ENCODE data around the gene RNF223. TPM values are rescaled to one million over a fixed set of nuclear protein-coding genes. Genes with fewer than 3 reads are reported as not detected.
"Not testable (repeated sequence)": the region's sequence is repeated elsewhere in the genome, so short reads cannot be mapped to it uniquely, and the experiment has no call there.

RNF223 gene
- total RNA-seq, 1 donor from 2014 or later: not detected

DNA sequence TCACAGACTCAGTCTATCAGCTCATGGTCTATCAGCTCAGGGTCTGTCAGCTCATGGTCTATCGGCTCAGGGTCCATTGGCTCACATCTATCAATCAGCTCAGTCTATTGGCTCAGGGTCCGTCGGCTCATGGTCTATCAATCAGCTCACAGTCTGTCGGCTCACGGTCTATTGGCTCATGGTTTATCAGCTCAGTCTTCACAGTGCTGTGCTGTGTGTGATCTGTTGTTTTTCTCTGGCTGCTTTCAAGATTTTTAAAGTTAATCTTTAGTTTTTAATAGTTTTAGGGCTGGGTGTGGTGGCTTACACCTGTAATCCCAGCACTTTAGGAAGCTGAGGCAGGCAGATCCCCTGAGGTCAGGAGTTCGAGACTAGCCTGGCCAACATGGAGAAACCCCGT, 27.4 kb upstream of the RNF223 start:
- Mint-ChIP-seq H3K27ac (ENCODE audit: unreplicated experiment) (no peak overlapping the region), H3K27me3 (ENCODE audit: low read depth) (no peaks in the 10 kb centered on the region), H3K9me3 (ENCODE audit: low read depth) (peaks cover 13% of the 10 kb centered on the region), H3K36me3 (ENCODE audit: low read depth) (peaks cover 9% of the 10 kb centered on the region), H3K4me1 (ENCODE audit: low read depth) (no peaks in the 10 kb centered on the region), H3K4me3 (ENCODE audit: unreplicated experiment) (no peak overlapping the region)
- DNase-seq (ENCODE audit: low spot score): peak; percentile 8
- TF ChIP-seq, protein P1, sequence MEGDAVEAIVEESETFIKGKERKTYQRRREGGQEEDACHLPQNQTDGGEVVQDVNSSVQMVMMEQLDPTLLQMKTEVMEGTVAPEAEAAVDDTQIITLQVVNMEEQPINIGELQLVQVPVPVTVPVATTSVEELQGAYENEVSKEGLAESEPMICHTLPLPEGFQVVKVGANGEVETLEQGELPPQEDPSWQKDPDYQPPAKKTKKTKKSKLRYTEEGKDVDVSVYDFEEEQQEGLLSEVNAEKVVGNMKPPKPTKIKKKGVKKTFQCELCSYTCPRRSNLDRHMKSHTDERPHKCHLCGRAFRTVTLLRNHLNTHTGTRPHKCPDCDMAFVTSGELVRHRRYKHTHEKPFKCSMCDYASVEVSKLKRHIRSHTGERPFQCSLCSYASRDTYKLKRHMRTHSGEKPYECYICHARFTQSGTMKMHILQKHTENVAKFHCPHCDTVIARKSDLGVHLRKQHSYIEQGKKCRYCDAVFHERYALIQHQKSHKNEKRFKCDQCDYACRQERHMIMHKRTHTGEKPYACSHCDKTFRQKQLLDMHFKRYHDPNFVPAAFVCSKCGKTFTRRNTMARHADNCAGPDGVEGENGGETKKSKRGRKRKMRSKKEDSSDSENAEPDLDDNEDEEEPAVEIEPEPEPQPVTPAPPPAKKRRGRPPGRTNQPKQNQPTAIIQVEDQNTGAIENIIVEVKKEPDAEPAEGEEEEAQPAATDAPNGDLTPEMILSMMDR (IDR thresholded peaks at IDR 0.05): no peak

DNA sequence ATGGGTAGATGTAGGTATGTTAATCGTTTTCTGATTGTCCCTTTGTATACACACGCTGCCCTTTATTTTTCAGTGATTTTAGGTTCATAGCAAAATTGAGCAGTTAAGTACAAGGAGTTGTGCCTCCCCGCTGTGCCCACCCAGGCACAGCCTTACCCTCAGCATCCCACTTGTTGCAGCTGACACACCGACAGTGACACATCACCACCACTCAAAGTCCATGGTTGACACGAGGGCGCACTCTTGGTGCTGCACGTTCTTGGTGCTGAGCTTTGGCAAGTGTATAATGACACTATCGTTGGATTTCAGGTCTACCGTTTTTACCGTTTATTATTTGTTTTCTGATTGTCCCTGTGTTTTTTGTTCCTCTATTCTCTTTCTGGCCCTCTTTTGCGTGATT, 26.2 kb upstream of the RNF223 start:
- peaks cover 9% of the 10 kb centered on the region for H3K36me3 Mint-ChIP-seq (ENCODE audit: low read depth)
- H3K4me3 Mint-ChIP-seq (ENCODE audit: unreplicated experiment): no peak overlapping the region
- H3K9me3 Mint-ChIP-seq (ENCODE audit: low read depth): peaks cover 13% of the 10 kb centered on the region
- TF ChIP-seq, protein P1 (IDR thresholded peaks at IDR 0.05): no peak
- no peak overlapping the region for H3K27ac Mint-ChIP-seq (ENCODE audit: unreplicated experiment)
- no peaks in the 10 kb centered on the region for H3K4me1 Mint-ChIP-seq (ENCODE audit: low read depth)
- H3K27me3 Mint-ChIP-seq (ENCODE audit: low read depth): no peaks in the 10 kb centered on the region
- DNase-seq (ENCODE audit: low spot score): peak; percentile 32

DNA sequence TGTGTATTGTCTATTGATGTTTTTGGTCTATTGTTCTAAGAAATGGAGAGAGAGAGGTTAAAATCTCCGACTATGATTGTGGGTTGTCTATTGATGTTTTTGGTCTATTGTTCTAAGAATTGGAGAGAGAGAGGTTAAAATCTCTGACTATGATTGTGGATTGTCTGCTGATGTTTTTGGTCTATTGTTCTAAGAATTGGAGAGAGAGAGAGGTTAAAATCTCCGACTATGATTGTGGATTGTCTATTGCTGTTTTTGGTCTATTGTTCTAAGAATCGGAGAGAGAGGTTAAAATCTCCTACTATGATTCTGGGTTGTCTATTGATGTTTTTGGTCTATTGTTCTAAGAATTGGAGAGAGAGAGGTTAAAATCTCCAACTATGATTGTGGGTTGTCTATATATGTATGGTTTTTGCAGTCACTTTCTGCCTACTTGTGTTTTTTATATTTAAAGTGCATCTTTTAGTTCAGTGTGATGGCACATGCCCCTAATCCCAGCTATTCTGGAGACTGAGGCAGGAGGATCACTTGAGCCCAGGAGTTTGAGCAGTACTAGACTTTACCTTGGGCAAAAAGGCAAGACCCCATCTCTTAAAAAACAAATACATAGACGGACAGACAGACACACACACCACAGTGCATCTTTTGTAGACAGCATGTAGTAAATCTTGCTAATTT, 25.5 kb upstream of the RNF223 start:
- H3K36me3 Mint-ChIP-seq (ENCODE audit: low read depth): peaks cover 9% of the 10 kb centered on the region
- H3K4me1 Mint-ChIP-seq (ENCODE audit: low read depth): no peaks in the 10 kb centered on the region
- no peaks in the 10 kb centered on the region for H3K27me3 Mint-ChIP-seq (ENCODE audit: low read depth)
- TF ChIP-seq, protein P1 (IDR thresholded peaks at IDR 0.05): no peak
- no peak for DNase-seq (ENCODE audit: low spot score)
- H3K27ac Mint-ChIP-seq (ENCODE audit: unreplicated experiment): no peak overlapping the region
- H3K4me3 Mint-ChIP-seq (ENCODE audit: unreplicated experiment): no peak overlapping the region
- peaks cover 13% of the 10 kb centered on the region for H3K9me3 Mint-ChIP-seq (ENCODE audit: low read depth)

DNA sequence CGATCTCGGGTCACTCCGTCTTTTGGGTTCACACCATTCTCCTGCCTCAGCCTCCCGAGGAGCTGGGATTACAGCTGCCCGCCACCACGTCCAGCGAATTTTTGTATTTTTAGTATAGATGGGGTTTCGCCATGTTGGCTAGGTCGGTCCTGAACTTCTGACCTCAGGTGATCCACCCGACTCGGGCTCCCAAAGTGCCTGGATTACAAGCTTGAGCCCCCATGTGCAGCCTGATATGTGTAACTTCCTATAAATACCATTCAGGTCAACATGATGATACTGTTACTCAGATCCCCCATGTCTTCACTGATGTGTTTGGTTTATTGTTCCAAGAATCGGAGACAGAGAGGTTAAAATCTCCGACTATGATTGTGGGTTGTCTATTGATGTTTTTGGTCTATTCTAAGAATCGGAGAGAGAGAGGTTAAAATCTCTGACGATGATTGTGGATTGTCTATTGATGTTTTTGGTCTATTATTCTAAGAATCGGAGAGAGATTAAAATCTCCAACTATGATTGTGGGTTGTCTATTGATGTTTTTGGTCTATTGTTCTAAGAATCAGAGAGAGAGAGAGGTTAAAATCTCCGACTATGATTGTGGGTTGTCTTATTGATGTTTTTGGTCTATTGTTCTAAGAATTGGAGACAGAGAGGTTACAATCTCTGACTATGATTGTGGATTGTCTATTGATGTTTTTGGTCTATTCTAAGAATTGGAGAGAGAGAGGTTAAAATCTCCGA, 24.7 kb upstream of the RNF223 start:
- Mint-ChIP-seq H3K27ac (ENCODE audit: unreplicated experiment) (no peak overlapping the region), H3K27me3 (ENCODE audit: low read depth) (no peaks in the 10 kb centered on the region), H3K9me3 (ENCODE audit: low read depth) (peaks cover 13% of the 10 kb centered on the region), H3K4me3 (ENCODE audit: unreplicated experiment) (no peak overlapping the region), H3K36me3 (ENCODE audit: low read depth) (peaks cover 9% of the 10 kb centered on the region), H3K4me1 (ENCODE audit: low read depth) (no peaks in the 10 kb centered on the region)
- peak; percentile 32 for DNase-seq (ENCODE audit: low spot score)
- TF ChIP-seq, protein P1 (IDR thresholded peaks at IDR 0.05): no peak

DNA sequence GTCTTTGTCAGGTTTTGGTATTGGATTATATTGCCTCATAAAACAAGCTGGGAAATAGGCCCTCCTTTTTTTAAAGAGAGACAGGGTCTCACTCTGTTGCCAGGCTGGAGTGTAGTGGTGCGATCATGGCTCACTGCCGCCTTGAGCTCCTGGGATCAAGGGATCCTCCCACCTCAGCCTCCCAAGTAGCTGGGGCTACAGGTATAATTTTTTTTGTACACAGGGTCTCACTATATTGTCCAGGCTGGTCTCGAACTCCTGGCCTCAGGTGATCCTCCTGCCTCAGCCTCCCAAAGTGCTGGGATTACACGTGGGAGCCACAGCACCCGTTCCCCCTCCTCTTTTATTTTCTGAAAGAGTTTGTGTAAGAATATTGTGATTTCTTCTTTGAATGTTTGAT, 22.0 kb upstream of the RNF223 start:
- not testable (repeated sequence) for H3K4me1 Mint-ChIP-seq (ENCODE audit: low read depth); H3K27me3 Mint-ChIP-seq (ENCODE audit: low read depth); H3K36me3 Mint-ChIP-seq (ENCODE audit: low read depth); H3K4me3 Mint-ChIP-seq (ENCODE audit: unreplicated experiment); H3K27ac Mint-ChIP-seq (ENCODE audit: unreplicated experiment)
- DNase-seq (ENCODE audit: low spot score): peak; percentile 11
- H3K9me3 Mint-ChIP-seq (ENCODE audit: low read depth): peaks cover 13% of the 10 kb centered on the region

All from chondrocyte (in vitro differentiated cells).